HG02678 (cell line): ENCODE results near the gene MALRD1.

Experiments used
- ATAC-seq: cut with Tn5 transposase; IDR thresholded peaks from one replicate; pipeline ENCODE4 v1.9.1; 2021; ENCODE audit warnings: mild to moderate bottlenecking, moderate library complexity; ENCODE audit not compliant: unreplicated experiment

The MALRD1 gene

GRCh38 chr10:19212590-19212989 lies 164.0 kb downstream of the MALRD1 start:
- ATAC-seq, result no peak

GRCh38 chr10:19221216-19221615 lies 172.6 kb downstream of the MALRD1 start:
- ATAC-seq, result no peak

- ATAC-seq, result no peak
Observed at GRCh38 chr10:19226025-19226424, 177.4 kb downstream of the MALRD1 start.

DNA sequence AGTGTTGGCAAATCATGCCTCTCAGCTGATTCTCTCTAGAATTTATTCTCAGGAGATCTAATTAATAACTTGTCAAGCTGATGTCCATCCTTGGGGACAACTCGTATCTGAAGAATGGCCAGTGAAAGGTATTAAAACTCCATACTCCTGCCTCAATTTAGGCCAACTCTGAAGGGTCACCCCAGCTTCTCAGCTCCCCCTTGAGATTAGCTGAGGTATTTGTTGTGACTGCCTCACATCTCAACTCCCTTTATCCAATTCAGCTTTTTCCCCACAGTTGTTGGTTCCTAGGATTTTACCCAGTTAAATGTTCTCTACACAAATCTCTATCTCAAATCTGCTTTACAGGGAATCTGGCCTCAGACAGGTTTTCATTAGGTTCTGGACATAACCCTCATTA lies 182.4 kb downstream of the MALRD1 start:
- no peak for ATAC-seq

GRCh38 chr10:19245889-19246752 lies 197.5 kb downstream of the MALRD1 start:
- ATAC-seq, result no peak

DNA sequence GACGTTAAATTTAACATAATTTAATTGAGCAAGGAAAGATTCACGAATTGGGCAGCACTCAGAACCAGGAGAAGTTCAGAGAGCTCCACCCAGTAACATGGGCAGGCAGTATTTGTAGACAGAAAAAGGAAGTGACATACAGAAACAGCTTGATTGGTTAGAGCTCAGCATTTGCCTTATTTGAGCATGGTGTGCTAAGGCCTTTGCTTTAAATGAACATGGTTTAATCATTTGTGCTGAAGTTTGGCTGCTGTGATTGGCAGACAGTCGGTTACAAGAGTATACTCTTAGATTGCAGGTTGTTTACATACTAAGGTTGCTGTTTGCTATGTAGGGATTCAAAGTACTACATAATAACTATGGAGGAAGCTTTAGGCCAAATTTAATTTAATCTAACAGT lies 199.2 kb downstream of the MALRD1 start:
- ATAC-seq, result no peak

- ATAC-seq, result no peak
Observed at GRCh38 chr10:19250546-19250945, 201.9 kb downstream of the MALRD1 start.

DNA sequence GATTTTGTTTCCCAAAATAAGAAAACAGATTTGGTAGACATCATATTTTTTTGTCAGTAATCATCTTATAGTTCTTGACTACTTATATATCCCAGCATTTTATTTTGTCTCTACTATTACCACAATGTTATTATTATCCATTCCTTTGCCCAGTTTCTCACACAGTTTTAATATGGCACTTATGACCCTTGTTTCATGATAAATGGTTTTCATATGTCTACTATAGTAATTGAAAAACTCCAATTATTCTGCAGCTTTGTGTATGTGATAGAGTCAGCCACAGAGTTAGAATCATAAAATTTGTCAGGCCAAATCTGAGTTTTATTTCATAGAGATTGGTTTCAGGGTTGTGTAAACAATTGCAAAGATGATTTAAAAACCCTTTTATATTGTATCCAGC lies 203.9 kb downstream of the MALRD1 start:
- ATAC-seq, result no peak

DNA sequence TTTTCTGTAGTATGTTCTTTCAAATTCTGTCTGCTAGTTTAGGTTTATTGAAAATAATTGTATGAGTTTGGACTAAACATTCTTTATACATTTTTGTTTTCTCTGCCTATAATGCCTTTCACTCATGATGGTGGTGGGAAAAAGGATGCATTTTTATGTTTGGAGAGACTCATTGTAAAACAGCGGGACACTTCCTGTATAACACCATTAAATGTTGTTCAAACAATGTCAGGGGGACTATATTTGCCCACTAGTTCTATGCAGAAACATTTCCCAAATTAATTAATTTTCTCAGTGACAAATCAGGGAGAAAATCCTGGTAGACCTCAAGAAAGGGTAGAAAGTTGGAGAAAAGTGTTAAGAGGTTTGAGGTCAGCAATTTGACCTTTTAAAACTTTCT lies 207.7 kb downstream of the MALRD1 start:
- ATAC-seq, result no peak

- ATAC-seq, result no peak
Observed at GRCh38 chr10:19263262-19263661, 214.7 kb downstream of the MALRD1 start.

DNA sequence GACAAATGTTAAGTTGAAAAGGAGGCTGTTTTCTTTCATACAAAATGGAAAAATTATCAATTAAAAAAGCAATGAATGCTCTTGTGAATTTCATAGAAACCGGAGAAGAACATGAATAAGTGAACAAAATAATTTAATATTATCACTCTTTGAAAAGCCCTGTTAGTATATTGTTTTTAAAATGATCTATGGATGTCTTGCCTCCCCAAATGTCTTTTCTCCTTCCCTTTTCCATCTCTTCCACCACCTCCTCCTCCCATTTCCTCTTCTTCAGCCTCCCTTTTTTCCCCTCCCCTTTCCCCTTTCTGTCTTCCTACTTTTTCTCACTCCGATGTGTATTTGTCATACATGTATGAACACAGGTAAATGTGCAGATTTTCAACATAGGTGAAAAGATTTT lies 234.7 kb downstream of the MALRD1 start:
- ATAC-seq, result no peak

DNA sequence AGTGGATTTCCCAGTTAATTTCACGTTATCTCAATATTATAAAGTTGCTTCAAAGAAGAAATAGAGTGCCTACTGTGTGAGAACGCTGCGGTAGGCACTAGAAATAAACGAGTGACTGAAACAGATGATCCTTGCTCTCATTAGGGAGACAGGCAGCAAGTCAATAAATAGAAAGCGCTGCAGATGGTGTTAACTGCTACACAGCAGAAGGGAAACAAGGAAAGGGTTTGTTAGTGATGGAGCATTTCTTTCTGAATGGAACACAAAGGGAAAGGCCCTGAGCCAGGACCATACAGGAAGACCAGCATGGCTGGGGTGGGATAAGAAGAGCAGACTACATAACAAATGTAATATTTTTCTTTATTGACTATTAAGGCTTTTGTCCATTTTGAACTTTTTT lies 235.2 kb downstream of the MALRD1 start:
- no peak for ATAC-seq

DNA sequence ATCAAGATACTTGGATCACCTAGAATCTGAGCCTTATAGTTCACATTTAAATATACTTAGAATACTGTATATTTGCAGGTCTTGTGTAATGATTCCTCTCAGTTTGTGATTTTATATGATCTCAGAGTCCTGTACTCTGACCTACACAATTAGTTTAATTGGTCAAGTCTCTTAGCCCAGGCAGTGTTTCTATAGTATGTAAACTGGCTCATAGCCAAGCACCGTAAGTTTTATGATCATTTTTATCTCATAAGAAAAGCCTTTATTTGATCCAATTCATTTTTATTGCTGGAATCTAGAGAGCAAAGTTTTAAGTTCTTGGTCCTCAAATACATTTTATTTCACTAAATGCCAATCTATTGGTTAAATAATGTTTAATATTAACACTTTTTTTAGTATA lies 242.2 kb downstream of the MALRD1 start:
- no peak for ATAC-seq

GRCh38 chr10:19294233-19294632 lies 245.6 kb downstream of the MALRD1 start:
- ATAC-seq, result no peak

- no peak for ATAC-seq
Observed at GRCh38 chr10:19299645-19300044, 251.0 kb downstream of the MALRD1 start.

DNA sequence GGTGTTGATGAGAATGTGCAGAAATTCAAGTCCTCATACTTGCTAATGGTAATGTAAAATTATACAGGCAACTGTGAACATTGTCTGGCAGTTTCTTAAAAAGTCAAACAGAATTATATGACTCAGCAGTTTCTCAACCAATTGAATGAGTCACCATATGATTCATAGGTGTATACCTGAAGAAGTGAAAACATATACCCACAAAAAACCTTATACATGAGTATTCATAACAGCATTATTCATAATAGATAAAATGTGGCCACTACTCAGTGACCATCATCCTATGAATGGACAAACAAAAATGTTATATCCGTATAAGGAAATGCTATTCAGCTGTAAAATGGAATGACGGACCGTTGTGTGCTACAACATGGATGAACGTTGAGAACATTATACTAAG lies 253.5 kb downstream of the MALRD1 start:
- no peak for ATAC-seq

DNA sequence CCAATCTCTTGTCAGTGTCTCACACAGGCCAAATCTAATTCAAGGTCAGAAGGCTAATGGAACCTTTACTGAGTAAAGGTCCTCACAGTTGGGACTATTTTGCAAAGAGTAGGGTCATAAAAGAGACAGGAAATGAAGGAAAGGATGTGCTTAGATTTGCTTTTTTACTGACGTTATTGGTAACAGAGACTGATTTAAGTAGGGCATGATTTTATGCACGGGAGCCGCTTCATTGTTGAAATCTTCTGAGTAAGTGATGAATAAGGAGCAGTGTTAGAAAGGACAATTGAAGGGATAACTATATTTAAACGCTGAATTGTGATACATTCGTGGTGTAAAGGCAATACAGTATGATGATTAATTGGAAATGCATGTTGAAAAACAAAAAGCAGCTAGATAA lies 261.5 kb downstream of the MALRD1 start:
- no peak for ATAC-seq

- ATAC-seq, result no peak
Observed at GRCh38 chr10:19316204-19316870, 267.7 kb downstream of the MALRD1 start.

DNA sequence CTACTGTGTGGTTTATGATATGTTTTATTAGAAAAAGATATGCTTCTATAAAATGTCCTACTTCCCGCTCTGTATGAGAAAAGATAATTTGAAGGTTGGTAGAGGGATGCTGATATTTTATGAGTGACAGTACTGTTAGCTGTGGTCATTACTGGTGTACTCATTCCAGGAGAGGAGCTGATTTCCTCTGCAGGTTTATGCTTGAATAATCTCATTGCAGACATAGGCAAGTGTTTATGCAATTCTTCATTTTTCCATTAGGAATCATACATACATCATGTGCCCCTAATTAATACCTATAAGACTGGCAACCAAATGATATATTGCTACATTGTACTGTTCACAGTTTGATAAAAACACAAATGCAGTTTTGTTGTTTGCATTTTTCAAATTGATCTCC lies 269.4 kb downstream of the MALRD1 start:
- ATAC-seq, result no peak

- ATAC-seq, result no peak
Observed at GRCh38 chr10:19325581-19325980, 277.0 kb downstream of the MALRD1 start.

- no peak for ATAC-seq
Observed at GRCh38 chr10:19328582-19328981, 280.0 kb downstream of the MALRD1 start.

GRCh38 chr10:19329475-19329874 lies 280.9 kb downstream of the MALRD1 start:
- ATAC-seq, result no peak
